ENCODE results near the gene RCOR3. TPM values are rescaled to one million over a fixed set of nuclear protein-coding genes. Genes with fewer than 3 reads are reported as not detected.

RCOR3 gene
- total RNA-seq, 1 donor from 2014 or later: 36.5 TPM

DNA sequence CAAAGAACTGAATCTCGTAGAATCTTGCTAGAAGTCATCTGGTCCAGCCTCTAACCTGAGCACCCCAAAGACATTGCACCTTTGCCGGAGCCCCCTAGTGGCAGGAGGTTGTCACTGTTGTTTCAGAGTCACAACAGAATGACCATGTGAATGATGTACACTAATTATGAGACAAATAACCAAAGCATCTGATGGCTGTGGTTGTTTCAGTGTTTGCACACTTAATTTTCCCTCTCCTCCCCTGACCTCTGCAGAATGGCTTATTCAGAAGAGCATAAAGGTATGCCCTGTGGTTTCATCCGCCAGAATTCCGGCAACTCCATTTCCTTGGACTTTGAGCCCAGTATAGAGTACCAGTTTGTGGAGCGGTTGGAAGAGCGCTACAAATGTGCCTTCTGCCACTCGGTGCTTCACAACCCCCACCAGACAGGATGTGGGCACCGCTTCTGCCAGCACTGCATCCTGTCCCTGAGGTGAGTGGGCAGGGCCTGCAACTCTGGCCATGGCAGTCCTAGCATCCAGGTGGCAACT is 93.9 kb downstream of the RCOR3 start:
- peaks cover 32% of the 10 kb centered on the region for H3K4me1 Mint-ChIP-seq (ENCODE audit: low read depth)
- peaks cover 7% of the 10 kb centered on the region for H3K9me3 Mint-ChIP-seq (ENCODE audit: low read depth)
- H3K4me3 Mint-ChIP-seq (ENCODE audit: unreplicated experiment): no peak overlapping the region
- DNase-seq (ENCODE audit: low spot score): no peak
- no peak overlapping the region for H3K27ac Mint-ChIP-seq (ENCODE audit: unreplicated experiment)
- H3K36me3 Mint-ChIP-seq (ENCODE audit: low read depth): peaks cover 12% of the 10 kb centered on the region
- TF ChIP-seq, protein P1, sequence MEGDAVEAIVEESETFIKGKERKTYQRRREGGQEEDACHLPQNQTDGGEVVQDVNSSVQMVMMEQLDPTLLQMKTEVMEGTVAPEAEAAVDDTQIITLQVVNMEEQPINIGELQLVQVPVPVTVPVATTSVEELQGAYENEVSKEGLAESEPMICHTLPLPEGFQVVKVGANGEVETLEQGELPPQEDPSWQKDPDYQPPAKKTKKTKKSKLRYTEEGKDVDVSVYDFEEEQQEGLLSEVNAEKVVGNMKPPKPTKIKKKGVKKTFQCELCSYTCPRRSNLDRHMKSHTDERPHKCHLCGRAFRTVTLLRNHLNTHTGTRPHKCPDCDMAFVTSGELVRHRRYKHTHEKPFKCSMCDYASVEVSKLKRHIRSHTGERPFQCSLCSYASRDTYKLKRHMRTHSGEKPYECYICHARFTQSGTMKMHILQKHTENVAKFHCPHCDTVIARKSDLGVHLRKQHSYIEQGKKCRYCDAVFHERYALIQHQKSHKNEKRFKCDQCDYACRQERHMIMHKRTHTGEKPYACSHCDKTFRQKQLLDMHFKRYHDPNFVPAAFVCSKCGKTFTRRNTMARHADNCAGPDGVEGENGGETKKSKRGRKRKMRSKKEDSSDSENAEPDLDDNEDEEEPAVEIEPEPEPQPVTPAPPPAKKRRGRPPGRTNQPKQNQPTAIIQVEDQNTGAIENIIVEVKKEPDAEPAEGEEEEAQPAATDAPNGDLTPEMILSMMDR (IDR thresholded peaks at IDR 0.05): peak; percentile 77
- H3K27me3 Mint-ChIP-seq (ENCODE audit: low read depth): no peaks in the 10 kb centered on the region

DNA sequence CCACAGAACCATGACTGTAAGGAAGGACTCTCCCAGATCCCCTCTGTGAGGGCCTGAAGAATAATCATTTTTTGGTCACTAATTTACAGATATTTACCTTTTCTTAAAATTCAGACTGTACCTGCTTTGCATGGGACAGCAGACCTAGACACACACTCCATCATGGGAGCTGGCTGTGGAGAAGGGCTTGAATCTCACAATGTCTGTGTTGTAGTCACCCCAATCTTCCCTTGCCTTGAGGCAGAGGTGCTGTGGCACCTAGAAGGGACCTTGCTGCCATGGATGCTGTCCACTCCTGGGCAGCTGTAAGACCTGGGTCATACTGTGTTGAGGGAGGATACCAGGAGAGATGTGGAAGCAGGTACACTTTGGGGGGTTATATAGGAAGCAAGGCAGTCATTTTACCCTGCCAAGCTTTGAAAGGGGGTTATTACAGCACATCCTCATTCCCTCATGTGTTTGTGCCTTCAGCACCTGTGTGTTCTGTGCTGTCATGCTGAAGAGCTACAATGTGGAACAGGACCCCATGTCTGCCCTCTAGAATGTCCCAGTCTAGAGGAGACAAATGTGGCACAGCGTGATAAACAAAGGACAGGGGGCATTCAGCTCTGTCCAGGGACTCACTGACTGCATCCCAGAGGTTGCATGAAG is 94.5 kb downstream of the RCOR3 start:
- Mint-ChIP-seq H3K4me3 (ENCODE audit: unreplicated experiment) (no peak overlapping the region), H3K27me3 (ENCODE audit: low read depth) (no peaks in the 10 kb centered on the region), H3K9me3 (ENCODE audit: low read depth) (peaks cover 7% of the 10 kb centered on the region), H3K36me3 (ENCODE audit: low read depth) (peaks cover 12% of the 10 kb centered on the region), H3K27ac (ENCODE audit: unreplicated experiment) (no peak overlapping the region), H3K4me1 (ENCODE audit: low read depth) (peaks cover 29% of the 10 kb centered on the region)
- DNase-seq (ENCODE audit: low spot score): no peak
- TF ChIP-seq, protein P1 (IDR thresholded peaks at IDR 0.05): no peak

DNA sequence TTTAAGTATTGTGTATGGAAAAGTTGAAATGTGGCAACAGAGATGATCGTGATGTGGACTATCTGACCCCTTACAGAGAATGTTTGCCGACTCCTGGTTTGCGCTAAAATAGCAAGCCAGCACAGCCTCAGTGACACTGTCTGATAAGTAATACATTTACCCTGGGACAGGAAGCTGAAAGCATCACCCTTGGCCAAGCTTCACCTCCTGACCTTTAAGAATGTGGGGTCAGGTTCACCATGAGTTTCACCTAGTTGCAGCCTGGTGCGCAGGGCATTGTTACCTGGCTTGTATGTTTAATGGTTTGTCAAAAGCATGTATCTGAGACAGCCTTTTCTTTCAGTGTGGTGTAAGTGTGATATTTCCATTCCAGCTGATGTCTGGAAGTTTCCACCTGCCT is 96.7 kb downstream of the RCOR3 start:
- Mint-ChIP-seq H3K27me3 (ENCODE audit: low read depth) (no peaks in the 10 kb centered on the region), H3K27ac (ENCODE audit: unreplicated experiment) (no peak overlapping the region), H3K4me1 (ENCODE audit: low read depth) (peaks cover 36% of the 10 kb centered on the region), H3K9me3 (ENCODE audit: low read depth) (peaks cover 7% of the 10 kb centered on the region), H3K36me3 (ENCODE audit: low read depth) (peaks cover 23% of the 10 kb centered on the region), H3K4me3 (ENCODE audit: unreplicated experiment) (no peak overlapping the region)
- TF ChIP-seq, protein P1 (IDR thresholded peaks at IDR 0.05): no peak
- DNase-seq (ENCODE audit: low spot score): no peak

DNA sequence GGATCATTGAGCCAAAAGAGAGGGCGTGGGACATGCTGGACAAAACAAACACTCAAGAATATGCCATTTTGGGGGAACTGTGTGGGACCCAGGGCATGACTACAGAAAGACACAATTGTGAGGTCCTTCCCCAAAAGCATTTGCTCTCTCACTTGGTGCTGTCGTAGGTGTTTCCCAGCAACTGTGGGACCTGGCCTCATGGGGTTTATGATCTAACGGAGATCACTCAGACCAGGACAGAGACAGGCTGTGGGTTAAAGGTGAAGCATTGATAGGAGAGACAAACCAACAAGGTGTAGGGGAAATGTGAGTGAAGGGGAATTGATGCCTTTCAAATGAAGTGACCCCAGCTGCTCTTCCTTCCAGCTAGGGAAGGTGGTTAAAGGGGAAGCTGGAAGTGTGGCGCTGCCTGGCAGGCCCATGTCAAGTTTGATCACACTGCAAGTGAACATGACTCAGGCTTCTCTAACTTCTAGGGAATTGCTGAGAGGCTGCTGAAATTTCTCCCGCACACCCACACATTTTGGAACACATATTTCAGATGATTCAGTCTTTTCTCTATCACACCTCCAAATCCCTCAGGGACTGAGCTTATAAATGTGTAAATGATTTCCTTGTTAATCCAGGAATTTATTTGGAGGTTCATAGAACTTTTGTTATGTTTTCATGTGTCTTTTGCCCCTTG is 97.7 kb downstream of the RCOR3 start:
- Mint-ChIP-seq H3K27ac (ENCODE audit: unreplicated experiment) (peak overlapping the region; percentile 68), H3K4me3 (ENCODE audit: unreplicated experiment) (no peak overlapping the region), H3K36me3 (ENCODE audit: low read depth) (peaks cover 26% of the 10 kb centered on the region), H3K9me3 (ENCODE audit: low read depth) (peaks cover 5% of the 10 kb centered on the region), H3K27me3 (ENCODE audit: low read depth) (no peaks in the 10 kb centered on the region), H3K4me1 (ENCODE audit: low read depth) (peaks cover 36% of the 10 kb centered on the region)
- TF ChIP-seq, protein P1 (IDR thresholded peaks at IDR 0.05): no peak
- DNase-seq (ENCODE audit: low spot score): no peak

DNA sequence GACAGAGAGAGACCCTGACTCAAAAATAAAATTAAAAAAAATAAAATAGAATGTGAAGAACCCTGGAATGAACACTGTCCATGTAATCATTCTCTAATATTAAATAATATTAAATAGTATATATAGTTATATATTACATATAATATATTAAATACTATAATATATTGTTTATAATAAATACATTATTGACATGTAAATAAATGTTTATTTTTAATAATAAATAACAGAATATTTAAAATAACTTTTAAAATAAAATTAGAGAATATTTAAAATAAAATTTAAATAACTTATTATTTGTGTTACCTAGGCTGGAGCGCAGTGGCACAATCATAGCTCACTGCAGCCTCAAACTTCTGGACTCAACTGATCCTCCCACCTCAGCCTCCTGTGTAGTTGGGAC is 99.5 kb downstream of the RCOR3 start:
- H3K27ac Mint-ChIP-seq (ENCODE audit: unreplicated experiment): no peak overlapping the region
- H3K4me1 Mint-ChIP-seq (ENCODE audit: low read depth): peaks cover 31% of the 10 kb centered on the region
- H3K27me3 Mint-ChIP-seq (ENCODE audit: low read depth): no peaks in the 10 kb centered on the region
- H3K9me3 Mint-ChIP-seq (ENCODE audit: low read depth): no peaks in the 10 kb centered on the region
- no peak overlapping the region for H3K4me3 Mint-ChIP-seq (ENCODE audit: unreplicated experiment)
- DNase-seq (ENCODE audit: low spot score): no peak
- TF ChIP-seq, protein P1 (IDR thresholded peaks at IDR 0.05): no peak
- peaks cover 20% of the 10 kb centered on the region for H3K36me3 Mint-ChIP-seq (ENCODE audit: low read depth)

All from chondrocyte (in vitro differentiated cells).